C4-2B (cell line): Measurements from ENCODE around the gene AMFR.

Experiments
- ZFX ChIP-seq: fragments of 450-650 bp; IDR thresholded peaks from 2 replicates; pipeline ENCODE4 v1.6.1; 2017
- TF ChIP-seq, protein P1 (sequence below): fragments of 450-650 bp; conservative IDR thresholded peaks from 2 replicates; pipeline ENCODE4 v1.5.1; 2017; ENCODE audit warnings: mild to moderate bottlenecking

DNA sequence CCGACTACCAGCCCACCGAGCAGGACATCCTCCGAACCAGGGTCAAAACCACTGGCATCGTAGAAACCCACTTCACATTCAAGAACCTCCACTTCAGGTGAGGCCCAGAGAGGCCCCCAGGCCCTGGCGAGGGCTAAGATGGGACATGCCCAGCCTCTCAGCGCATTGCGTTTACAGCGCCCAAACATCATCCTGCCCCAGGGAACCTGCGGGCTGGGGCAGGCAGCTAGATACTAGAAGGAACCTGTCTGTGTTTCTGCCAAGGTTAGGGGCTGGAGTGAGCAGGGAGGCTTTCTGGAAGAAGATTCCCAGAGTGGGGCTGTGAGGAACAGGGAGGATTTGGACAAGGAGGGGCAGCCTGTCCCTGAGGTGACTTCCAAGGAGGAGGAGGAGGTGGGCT lies 90.6 kb downstream of the AMFR start:
- TF ChIP-seq, protein P1, sequence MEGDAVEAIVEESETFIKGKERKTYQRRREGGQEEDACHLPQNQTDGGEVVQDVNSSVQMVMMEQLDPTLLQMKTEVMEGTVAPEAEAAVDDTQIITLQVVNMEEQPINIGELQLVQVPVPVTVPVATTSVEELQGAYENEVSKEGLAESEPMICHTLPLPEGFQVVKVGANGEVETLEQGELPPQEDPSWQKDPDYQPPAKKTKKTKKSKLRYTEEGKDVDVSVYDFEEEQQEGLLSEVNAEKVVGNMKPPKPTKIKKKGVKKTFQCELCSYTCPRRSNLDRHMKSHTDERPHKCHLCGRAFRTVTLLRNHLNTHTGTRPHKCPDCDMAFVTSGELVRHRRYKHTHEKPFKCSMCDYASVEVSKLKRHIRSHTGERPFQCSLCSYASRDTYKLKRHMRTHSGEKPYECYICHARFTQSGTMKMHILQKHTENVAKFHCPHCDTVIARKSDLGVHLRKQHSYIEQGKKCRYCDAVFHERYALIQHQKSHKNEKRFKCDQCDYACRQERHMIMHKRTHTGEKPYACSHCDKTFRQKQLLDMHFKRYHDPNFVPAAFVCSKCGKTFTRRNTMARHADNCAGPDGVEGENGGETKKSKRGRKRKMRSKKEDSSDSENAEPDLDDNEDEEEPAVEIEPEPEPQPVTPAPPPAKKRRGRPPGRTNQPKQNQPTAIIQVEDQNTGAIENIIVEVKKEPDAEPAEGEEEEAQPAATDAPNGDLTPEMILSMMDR = no peak
- TF ChIP-seq ZFX = no peak
